ENCODE measurements around the gene CEP350.

DNA sequence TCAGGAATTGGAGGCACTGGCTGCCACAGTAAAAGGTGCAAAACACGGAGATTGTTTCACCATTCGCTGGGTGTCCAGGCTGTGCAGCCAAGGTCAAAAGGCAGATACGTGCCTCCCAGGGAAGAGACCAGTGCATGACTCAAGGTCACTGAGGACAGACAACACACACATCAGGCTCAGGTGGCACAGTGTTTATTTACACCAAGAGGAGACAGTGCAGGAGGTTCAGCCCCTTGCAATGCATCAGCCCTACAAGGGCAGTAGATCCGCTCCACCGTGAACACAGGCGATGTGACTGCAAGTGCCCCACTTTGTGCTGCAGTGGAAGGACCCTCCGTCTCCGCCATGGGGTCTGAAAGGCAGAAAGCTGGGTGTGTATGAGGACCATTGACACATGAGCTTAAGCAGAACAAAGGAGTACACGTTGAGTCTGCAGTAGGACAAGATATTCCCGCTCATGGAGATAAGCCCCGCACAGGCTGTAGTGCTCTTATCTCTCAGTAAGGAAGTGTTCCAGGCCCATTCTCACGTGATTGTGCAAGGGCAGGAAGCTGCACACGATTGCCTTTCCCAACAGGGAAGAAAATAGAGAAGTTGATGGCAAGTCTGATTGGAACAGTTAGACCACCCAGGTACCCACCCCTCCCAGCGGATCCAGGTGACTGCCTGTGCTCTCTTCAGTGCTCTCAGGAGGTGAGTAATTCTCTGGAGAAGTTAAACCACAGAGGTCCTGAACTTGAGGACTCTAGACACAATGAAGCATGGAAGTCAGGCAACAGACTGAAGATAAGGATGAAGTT, 162.6 kb downstream of the CEP350 start:
- no peak for TF ChIP-seq CTCF (conservative IDR thresholded peaks at IDR 0.05; ENCODE audit: low read length)
- no peak for TF ChIP-seq EZH2phosphoT487 (IDR thresholded peaks at IDR 0.05; ENCODE audit: borderline replicate concordance)
